Rectal smooth muscle tissue (tissue), 1 donor: ENCODE data around the gene STX1A.
A peak's percentile ranks its signal among the peaks of the same experiment; 100 is the strongest.

ENCODE experiments used
- H3K27ac ChIP-seq: one replicate; pipeline ENCODE4 v1.7.0; 2013; ENCODE audit warnings: low read depth, low read length, inconsistent platforms
- H3K27me3 ChIP-seq: one replicate; pipeline ENCODE4 v1.7.0; 2013; ENCODE audit warnings: low read length; ENCODE audit not compliant: control insufficient read depth, insufficient read depth
- H3K36me3 ChIP-seq: one replicate; pipeline ENCODE4 v1.7.0; 2013; ENCODE audit warnings: low read length; ENCODE audit not compliant: control insufficient read depth, insufficient read depth
- H3K4me1 ChIP-seq: one replicate; pipeline ENCODE4 v1.7.0; 2013; ENCODE audit warnings: low read length; ENCODE audit not compliant: control insufficient read depth, insufficient read depth
- H3K4me3 ChIP-seq: one replicate; pipeline ENCODE4 v1.7.0; 2013; ENCODE audit warnings: low read length
- H3K9ac ChIP-seq: one replicate; pipeline ENCODE4 v1.7.0; 2013; ENCODE audit warnings: low read length

STX1A gene

GRCh38 chr7:73718905-73719805, at the start of gene STX1A:
STX1A (minus strand) TSS chr7:73719669; CDS start chr7:73719631, 38 bp downstream.
- Histone ChIP-seq H3K4me1 (peaks cover 37% of the 10 kb centered on the region), H3K27me3 (no peaks in the 10 kb centered on the region), H3K27ac (no peak within 1 kb of the TSS), H3K9ac (peak within 1 kb of the TSS; percentile 56), H3K4me3 (peak within 1 kb of the TSS; percentile 80), H3K36me3 (no peaks in the 10 kb centered on the region)

- Histone ChIP-seq H3K4me1 (no peaks in the 10 kb centered on the region), H3K4me3 (peak overlapping the region; percentile 70), H3K27me3 (peaks cover 11% of the 10 kb centered on the region), H3K36me3 (peaks cover 3% of the 10 kb centered on the region), H3K27ac (peak overlapping the region; percentile 51), H3K9ac (peak overlapping the region; percentile 77)
These were observed 49.4 kb upstream of the STX1A start for GRCh38 chr7:73768641-73769480.

DNA sequence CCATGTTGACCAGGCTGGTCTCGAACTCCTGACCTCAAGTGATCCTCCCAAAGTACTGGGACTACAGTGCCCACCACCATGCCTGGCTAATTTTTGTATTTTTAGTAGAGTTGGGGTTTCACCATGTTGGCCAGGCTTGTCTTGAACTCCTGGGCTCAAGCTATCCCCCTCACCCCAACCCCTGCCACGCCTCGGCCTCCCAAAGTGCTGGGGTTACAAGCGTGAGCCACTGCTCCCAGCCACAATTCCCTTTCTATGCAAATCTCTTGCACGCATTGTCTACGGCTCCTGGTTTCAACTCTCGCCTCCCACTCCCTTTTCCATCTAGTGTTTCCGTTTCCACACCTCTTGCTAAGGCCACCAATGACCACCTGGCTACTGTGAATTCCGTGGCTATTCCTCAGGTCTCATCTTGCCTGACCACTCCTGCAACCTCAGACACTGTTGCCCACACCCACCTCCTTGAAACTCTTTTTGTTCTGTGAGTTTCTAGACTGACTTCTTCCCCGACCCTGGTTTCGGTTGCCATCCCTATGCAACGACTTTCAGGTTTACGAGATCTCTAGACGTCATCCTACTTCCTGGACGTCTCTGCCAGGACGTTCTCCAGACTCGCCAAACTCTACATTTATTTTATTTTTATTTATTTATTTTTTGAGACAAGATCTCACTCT, 47.2 kb upstream of the STX1A start:
- H3K27me3 ChIP-seq = peaks cover 11% of the 10 kb centered on the region
- H3K9ac ChIP-seq = no peak overlapping the region
- no peak overlapping the region for H3K27ac ChIP-seq

DNA sequence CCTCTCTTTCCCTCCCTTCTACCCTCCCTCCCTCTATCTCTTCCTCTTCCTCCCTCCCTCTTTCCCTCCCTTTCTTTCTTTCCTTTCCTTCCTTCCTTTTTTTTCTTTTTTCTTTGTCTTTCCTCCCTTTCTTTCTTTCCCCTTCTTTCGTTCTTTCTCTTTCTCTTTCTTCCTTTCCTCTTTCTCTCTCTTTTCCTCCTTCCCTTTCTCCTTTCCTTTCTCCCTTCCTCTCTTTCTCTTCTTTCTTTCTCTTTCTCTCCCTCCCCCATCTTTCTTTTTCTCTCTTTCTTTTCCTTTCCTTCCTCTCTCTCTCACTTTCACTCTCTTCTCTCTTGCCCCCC, 43.2 kb upstream of the STX1A start:
- H3K9ac ChIP-seq = no peak overlapping the region
- no peaks in the 10 kb centered on the region for H3K36me3 ChIP-seq
- no peaks in the 10 kb centered on the region for H3K27me3 ChIP-seq
- no peaks in the 10 kb centered on the region for H3K4me1 ChIP-seq
- H3K4me3 ChIP-seq = no peak overlapping the region
- no peak overlapping the region for H3K27ac ChIP-seq

More for the DNA sequence above, 47.2 kb upstream of the STX1A start:
- H3K4me1 ChIP-seq = no peaks in the 10 kb centered on the region
- peaks cover 3% of the 10 kb centered on the region for H3K36me3 ChIP-seq
- H3K4me3 ChIP-seq = no peak overlapping the region

DNA sequence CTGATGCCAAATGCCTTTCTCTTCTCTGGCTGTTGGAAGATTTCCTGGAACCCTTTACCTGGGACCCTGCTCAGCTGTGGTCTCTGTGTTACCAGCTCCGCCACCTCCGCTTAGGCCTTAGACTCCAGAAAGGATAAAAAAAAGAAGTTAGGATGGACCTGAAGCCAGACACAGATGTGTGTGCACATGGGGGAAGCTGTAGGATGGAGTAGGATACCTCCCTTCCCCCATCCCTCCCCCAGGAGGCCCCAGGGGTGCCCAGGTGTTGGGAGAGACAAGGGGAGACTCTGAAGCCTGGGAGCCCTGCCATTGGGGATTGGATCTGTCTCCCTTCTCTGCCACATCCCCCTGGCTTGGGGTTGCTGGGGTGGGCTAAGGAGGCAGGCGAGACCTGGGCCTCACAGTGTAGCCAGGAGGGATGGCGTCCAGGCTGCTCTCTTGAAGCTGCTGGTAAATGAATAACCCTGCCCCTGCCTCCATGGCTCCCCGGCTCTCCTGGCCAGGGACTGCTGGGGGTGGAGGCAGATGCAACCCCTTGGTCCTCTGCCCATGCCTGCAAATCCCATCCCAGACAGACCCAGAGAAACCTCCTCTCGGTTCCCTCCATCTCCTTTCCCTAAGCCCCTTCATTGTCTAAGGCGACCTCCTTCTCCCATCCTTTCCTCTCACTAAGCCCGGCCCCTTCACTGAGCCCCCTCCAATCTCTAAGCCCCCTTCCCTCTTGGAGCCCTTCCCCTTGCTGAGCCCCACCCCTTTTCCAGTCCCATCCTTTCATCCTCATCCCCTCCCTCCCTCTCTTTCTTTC, 42.6 kb upstream of the STX1A start:
- Histone ChIP-seq H3K4me1 (no peaks in the 10 kb centered on the region), H3K36me3 (no peaks in the 10 kb centered on the region), H3K27me3 (no peaks in the 10 kb centered on the region), H3K27ac (no peak overlapping the region), H3K4me3 (no peak overlapping the region), H3K9ac (no peak overlapping the region)

- H3K27ac ChIP-seq = no peak overlapping the region
- H3K27me3 ChIP-seq = no peaks in the 10 kb centered on the region
- no peak overlapping the region for H3K9ac ChIP-seq
- no peak overlapping the region for H3K4me3 ChIP-seq
- H3K4me1 ChIP-seq = no peaks in the 10 kb centered on the region
- no peaks in the 10 kb centered on the region for H3K36me3 ChIP-seq
These were observed 39.2 kb upstream of the STX1A start for GRCh38 chr7:73758581-73759138.

DNA sequence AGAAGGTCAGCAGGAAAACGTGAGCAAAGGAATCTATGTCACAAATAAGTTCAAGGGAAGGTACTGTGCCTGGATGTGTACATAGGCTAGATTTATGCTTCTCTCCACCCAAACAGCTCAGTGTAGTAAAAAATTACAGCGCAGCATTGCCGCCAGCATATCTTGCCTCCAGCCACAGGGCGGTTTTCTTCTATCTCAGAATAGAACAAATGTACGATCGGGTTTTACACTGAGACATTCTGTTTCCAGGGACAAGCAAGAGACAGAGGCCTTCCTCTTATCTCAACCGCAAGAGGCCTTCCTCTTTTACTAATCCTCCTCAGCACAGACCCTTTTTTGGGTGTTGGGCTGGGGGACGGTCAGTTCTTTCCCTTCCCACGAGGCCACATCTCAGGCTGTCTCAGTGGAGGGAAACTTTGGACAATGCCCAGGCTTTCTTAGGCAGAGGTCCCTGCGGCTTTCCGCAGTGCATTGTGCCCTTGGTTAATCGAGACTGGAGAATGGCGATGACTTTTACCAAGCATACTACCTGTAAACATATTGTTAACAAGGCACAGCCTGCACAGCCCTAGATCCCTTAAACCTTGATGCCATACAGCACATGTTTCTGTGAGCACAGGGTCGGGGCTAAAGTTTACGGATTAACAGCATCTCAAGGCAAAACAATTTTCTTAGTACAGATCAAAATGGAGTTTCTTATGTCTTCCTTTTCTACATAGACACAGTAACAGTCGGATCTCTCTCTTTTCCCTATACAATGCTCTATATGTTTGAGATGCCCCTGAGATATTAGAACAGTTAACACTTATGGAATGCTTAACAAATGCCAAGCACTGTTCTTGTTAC, 30.7 kb upstream of the STX1A start:
- Histone ChIP-seq H3K27ac (no peak overlapping the region), H3K9ac (no peak overlapping the region), H3K27me3 (no peaks in the 10 kb centered on the region), H3K4me3 (no peak overlapping the region), H3K36me3 (no peaks in the 10 kb centered on the region), H3K4me1 (peaks cover 6% of the 10 kb centered on the region)

DNA sequence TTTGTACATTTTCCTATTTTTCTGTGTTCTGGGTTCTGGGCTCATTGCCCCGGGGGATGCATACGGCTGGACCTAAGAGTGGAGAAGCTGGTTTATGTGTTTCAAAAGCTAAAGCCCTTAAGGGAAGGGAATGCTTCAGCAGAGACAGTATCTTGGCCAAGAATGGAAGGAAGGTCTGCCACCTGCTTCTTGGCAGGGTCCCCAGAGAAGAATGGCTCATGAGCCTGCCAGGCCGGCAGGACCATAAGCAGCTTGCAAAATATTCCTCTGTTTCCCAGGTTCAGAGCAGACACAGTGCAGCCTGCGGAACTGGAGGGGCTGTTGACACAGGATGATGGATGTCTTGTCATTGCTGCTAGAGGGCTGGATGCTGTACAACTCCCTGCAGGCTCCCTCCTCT, 26.9 kb upstream of the STX1A start:
- Histone ChIP-seq H3K9ac (no peak overlapping the region), H3K4me1 (peaks cover 6% of the 10 kb centered on the region), H3K36me3 (no peaks in the 10 kb centered on the region), H3K27me3 (no peaks in the 10 kb centered on the region), H3K4me3 (no peak overlapping the region), H3K27ac (peak overlapping the region; percentile 30)

DNA sequence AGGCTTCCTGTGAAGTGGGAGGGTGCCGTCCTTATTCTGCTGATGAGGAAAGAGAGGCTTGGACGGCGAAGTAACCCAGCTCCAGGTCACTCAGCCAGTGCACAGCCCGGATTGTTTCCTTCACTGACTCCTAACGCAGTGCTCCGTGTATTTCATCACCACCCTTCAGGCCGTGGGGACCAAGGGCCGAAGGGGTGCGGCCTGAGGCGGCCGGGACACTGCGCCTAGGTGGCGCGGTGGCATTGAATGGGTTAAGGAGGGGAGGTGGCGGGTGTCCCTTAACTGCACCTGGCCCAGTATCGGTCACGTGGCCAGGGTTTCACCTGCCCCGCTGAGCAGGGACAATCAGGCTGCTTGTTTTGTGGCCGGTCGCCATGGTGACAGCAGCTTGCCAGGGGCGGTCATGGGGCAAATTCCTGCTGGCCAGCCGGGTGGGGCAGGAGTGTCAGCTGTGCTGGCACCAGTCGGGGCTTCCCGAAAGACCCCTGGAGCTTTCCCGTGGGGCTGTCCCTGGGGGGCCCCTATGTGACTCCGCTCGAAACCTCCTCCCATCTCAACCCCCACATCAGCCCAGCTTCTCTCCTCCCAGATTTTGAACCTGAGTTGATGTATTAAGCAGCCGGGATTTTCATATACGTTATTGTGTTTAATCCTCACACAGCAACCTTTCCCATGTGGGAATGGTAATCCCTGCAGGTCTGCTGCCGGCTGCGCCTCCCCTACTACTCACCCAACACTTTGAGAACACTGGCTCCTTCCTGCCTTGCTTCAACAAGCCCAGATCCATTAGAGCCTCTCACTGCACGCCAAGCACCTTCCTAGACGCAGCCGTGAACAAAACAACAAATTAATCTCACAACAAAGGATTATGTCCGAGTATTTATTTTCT, 23.5 kb upstream of the STX1A start:
- H3K4me3 ChIP-seq = no peak overlapping the region
- H3K4me1 ChIP-seq = peaks cover 6% of the 10 kb centered on the region
- no peaks in the 10 kb centered on the region for H3K27me3 ChIP-seq
- no peak overlapping the region for H3K27ac ChIP-seq
- H3K36me3 ChIP-seq = no peaks in the 10 kb centered on the region
- no peak overlapping the region for H3K9ac ChIP-seq

- Histone ChIP-seq H3K27ac (no peak overlapping the region), H3K4me3 (no peak overlapping the region), H3K27me3 (no peaks in the 10 kb centered on the region), H3K9ac (no peak overlapping the region), H3K4me1 (peaks cover 10% of the 10 kb centered on the region), H3K36me3 (peaks cover 3% of the 10 kb centered on the region)
These were observed 22.9 kb upstream of the STX1A start for GRCh38 chr7:73742338-73742752.
